Measurements from ENCODE around the gene NIPAL3. TPM values are rescaled to one million over a fixed set of nuclear protein-coding genes. Genes with fewer than 3 reads are reported as not detected.

Gene NIPAL3
- total RNA-seq, 4 donors from 2014 or later: 25.0 to 36.5 (median 31.3) TPM

GRCh38 chr1:24393892-24394291 lies 21.7 kb upstream of the NIPAL3 start:
- no peak for DNase-seq
- peak overlapping the region in 1 of 4 donors; percentile 90 for H3K27ac ChIP-seq
- 41 to 48% methylated on average over 6 of the region's 6 CpGs for WGBS, 2 donors

GRCh38 chr1:24400065-24400464 lies 15.5 kb upstream of the NIPAL3 start:
- peaks cover 0 to 25% (median 0%) of the 10 kb centered on the region in 3 donors for H3K36me3 ChIP-seq
- TF ChIP-seq POLR2A (IDR thresholded peaks at IDR 0.05): no peak
- no peak for TF ChIP-seq CTCF (IDR thresholded peaks at IDR 0.05)
- H3K4me1 ChIP-seq: no peaks in the 10 kb centered on the region
- no peaks in the 10 kb centered on the region for H3K9me3 ChIP-seq
- H3K4me3 ChIP-seq: no peak overlapping the region
- DNase-seq: no peak
- 50 to 53% methylated on average over 1 of the region's 1 CpG for WGBS, 2 donors
- no peaks in the 10 kb centered on the region for H3K27me3 ChIP-seq
- H3K27ac ChIP-seq: no peak overlapping the region
- intact Hi-C loops (cut with DNase I): no loop called here

More at GRCh38 chr1:24393892-24394291, 21.7 kb upstream of the NIPAL3 start:
- Histone ChIP-seq H3K9me3 (no peaks in the 10 kb centered on the region), H3K4me1 (peaks cover 0 to 52% (median 18%) of the 10 kb centered on the region in 3 donors), H3K4me3 (no peak overlapping the region), H3K27me3 (no peaks in the 10 kb centered on the region), H3K36me3 (no peaks in the 10 kb centered on the region)
- intact Hi-C loops (cut with DNase I): no loop called here
- TF ChIP-seq CTCF (IDR thresholded peaks at IDR 0.05): no peak
- no peak for TF ChIP-seq POLR2A (IDR thresholded peaks at IDR 0.05)

GRCh38 chr1:24403806-24404205 lies 11.8 kb upstream of the NIPAL3 start:
- intact Hi-C loops (cut with DNase I): no loop called here
- H3K9me3 ChIP-seq: no peaks in the 10 kb centered on the region
- H3K36me3 ChIP-seq: peaks cover 0 to 25% (median 0%) of the 10 kb centered on the region in 3 donors
- TF ChIP-seq CTCF (IDR thresholded peaks at IDR 0.05) (no peak), POLR2A (IDR thresholded peaks at IDR 0.05) (no peak)
- H3K27me3 ChIP-seq: no peaks in the 10 kb centered on the region
- 85 to 90% methylated on average over 4 of the region's 4 CpGs for WGBS, 2 donors
- H3K4me1 ChIP-seq: no peaks in the 10 kb centered on the region
- H3K27ac ChIP-seq: no peak overlapping the region
- DNase-seq: no peak
- H3K4me3 ChIP-seq: no peak overlapping the region

GRCh38 chr1:24406788-24407187 lies 8.8 kb upstream of the NIPAL3 start:
- TF ChIP-seq POLR2A (IDR thresholded peaks at IDR 0.05) (no peak), CTCF (IDR thresholded peaks at IDR 0.05) (no peak)
- DNase-seq: no peak
- H3K4me1 ChIP-seq: peaks cover 0 to 11% (median 0%) of the 10 kb centered on the region in 3 donors
- no peak overlapping the region for H3K27ac ChIP-seq
- intact Hi-C loops (cut with DNase I): no loop called here
- WGBS, 2 donors: 61 to 67% methylated on average over 1 of the region's 1 CpG
- H3K36me3 ChIP-seq: no peaks in the 10 kb centered on the region
- H3K27me3 ChIP-seq: no peaks in the 10 kb centered on the region
- H3K4me3 ChIP-seq: no peak overlapping the region
- H3K9me3 ChIP-seq: no peaks in the 10 kb centered on the region

GRCh38 chr1:24409535-24409934 lies 6.1 kb upstream of the NIPAL3 start:
- DNase-seq: no peak
- H3K36me3 ChIP-seq: no peaks in the 10 kb centered on the region
- intact Hi-C loops (cut with DNase I): no loop called here
- WGBS, 2 donors: 40 to 43% methylated on average over 3 of the region's 3 CpGs
- H3K27ac ChIP-seq: peak overlapping the region in 2 of 4 donors; percentile 34 to 41
- H3K4me1 ChIP-seq: peaks cover 5 to 35% (median 7%) of the 10 kb centered on the region in 3 donors
- H3K4me3 ChIP-seq: no peak overlapping the region
- H3K9me3 ChIP-seq: no peaks in the 10 kb centered on the region
- TF ChIP-seq POLR2A (IDR thresholded peaks at IDR 0.05) (no peak), CTCF (IDR thresholded peaks at IDR 0.05) (no peak)
- no peaks in the 10 kb centered on the region for H3K27me3 ChIP-seq
